GM12878 (cell line): ENCODE data around the gene SNCG. TPM values are rescaled to one million over a fixed set of nuclear protein-coding genes. Genes with fewer than 3 reads are reported as not detected.

Source experiments
- CUX1 ChIP-seq: IDR thresholded peaks from 2 replicates; pipeline ENCODE4 v1.6.1; 2012; ENCODE audit warnings: improper control_type of control experiment, low read depth, low read length; ENCODE audit not compliant: insufficient replicate concordance
- DPF2 ChIP-seq: fragments of 450-650 bp; IDR thresholded peaks from 2 replicates; pipeline ENCODE4 v1.6.1; 2017; ENCODE audit warnings: mild to moderate bottlenecking
- ESRRA ChIP-seq: IDR thresholded peaks from 2 replicates; pipeline ENCODE4 v1.6.1; 2012; ENCODE audit warnings: mild to moderate bottlenecking, low read length, improper control_type of control experiment
- HDAC2 ChIP-seq: fragments of 200-600 bp; sonication (generic); IDR thresholded peaks from 2 replicates; pipeline ENCODE4 v1.6.1; 2017
- IRF5 ChIP-seq: fragments of 450-650 bp; IDR thresholded peaks from 2 replicates; pipeline ENCODE4 v1.6.1; 2017; ENCODE audit warnings: borderline replicate concordance
- LARP7 ChIP-seq: fragments of 450-650 bp; IDR thresholded peaks from 2 replicates; pipeline ENCODE4 v1.6.1; 2017; ENCODE audit warnings: mild to moderate bottlenecking
- MEF2A ChIP-seq: IDR thresholded peaks from 2 replicates; pipeline ENCODE4 v1.6.1; 2011; ENCODE audit warnings: low read depth, mild to moderate bottlenecking, low read length, moderate library complexity; ENCODE audit not compliant: insufficient read depth
- MEF2B ChIP-seq: fragments of 450-650 bp; IDR thresholded peaks from 2 replicates; pipeline ENCODE4 v1.6.1; 2018; ENCODE audit warnings: mild to moderate bottlenecking, moderate library complexity; ENCODE audit not compliant: partially characterized antibody, poor library complexity, severe bottlenecking
- NFIC ChIP-seq: IDR thresholded peaks from 2 replicates; pipeline ENCODE4 v1.6.1; 2012; ENCODE audit warnings: low read depth, mild to moderate bottlenecking, inconsistent platforms, low read length, moderate library complexity
- SMARCA5 ChIP-seq: fragments of 450-650 bp; IDR thresholded peaks from 2 replicates; pipeline ENCODE4 v1.6.1; 2017; ENCODE audit warnings: mild to moderate bottlenecking
- polyA plus RNA-seq, 11 experiments: library from polyadenylated mRNA; depleted of rRNA in 4 of 11; unstranded in 6 of 11; stranded (reverse) in 5 of 11; fragments of >200 nt; fragmentation: Nextera tagmentation in 4 of 11; fragmentation: Illumina TruSeq in 1 of 11; extraction: Ambion mirVana in 4 of 11; extraction: Trizol in 1 of 11; gene quantifications; 1 replicate in 1 of 11; 2 replicates in 10 of 11; pipeline versions ENCODE4 v1.2.1 to v1.2.3, GENCODE V29; 2011 to 2016; ENCODE audit warnings: inconsistent platforms in 2 of 11, missing spikeins in 2 of 11, low read depth in 1 of 11
- total RNA-seq, 4 experiments: library from RNA; depleted of rRNA in 3 of 4; stranded (reverse); fragments of >200 nt in 3 of 4; fragmentation: Illumina TruSeq in 1 of 4; extraction: Trizol in 1 of 4; gene quantifications; 2 replicates each; pipeline versions ENCODE4 v1.2.1 to v1.2.3, GENCODE V29; 2013 to 2021
- TF ChIP-seq, protein P1 (sequence below): IDR thresholded peaks from 2 replicates; pipeline ENCODE4 v1.6.1; 2012; ENCODE audit warnings: low read depth, low read length, improper control_type of control experiment
- TF ChIP-seq, protein P2 (sequence below): fragments of 450-650 bp; conservative IDR thresholded peaks from 2 replicates; pipeline ENCODE4 v1.6.1; 2017; ENCODE audit warnings: mild to moderate bottlenecking, moderate library complexity
- TF ChIP-seq, protein P3 (sequence below): IDR thresholded peaks from 2 replicates; pipeline ENCODE4 v1.6.1; 2011; ENCODE audit warnings: low read depth, low read length, improper control_type of control experiment, borderline replicate concordance
- TF ChIP-seq, protein P4 (sequence below): fragments of 450-650 bp; IDR thresholded peaks from 2 replicates; pipeline ENCODE4 v1.6.1; 2016; ENCODE audit warnings: mild to moderate bottlenecking, moderate library complexity, borderline replicate concordance

Gene SNCG
- total and polyA plus RNA-seq, 10 of the 15 experiments (the other 5 are each of a cell fraction or from before 2014, with no cell fraction given): 0.22 to 1.3 (median 0.42) TPM; not detected in 6

- TF ChIP-seq CUX1: no peak
- TF ChIP-seq ESRRA: no peak
- TF ChIP-seq MEF2B: no peak
- TF ChIP-seq, protein P1, sequence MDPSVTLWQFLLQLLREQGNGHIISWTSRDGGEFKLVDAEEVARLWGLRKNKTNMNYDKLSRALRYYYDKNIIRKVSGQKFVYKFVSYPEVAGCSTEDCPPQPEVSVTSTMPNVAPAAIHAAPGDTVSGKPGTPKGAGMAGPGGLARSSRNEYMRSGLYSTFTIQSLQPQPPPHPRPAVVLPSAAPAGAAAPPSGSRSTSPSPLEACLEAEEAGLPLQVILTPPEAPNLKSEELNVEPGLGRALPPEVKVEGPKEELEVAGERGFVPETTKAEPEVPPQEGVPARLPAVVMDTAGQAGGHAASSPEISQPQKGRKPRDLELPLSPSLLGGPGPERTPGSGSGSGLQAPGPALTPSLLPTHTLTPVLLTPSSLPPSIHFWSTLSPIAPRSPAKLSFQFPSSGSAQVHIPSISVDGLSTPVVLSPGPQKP: no peak
- TF ChIP-seq DPF2: no peak
- TF ChIP-seq IRF5: no peak
- TF ChIP-seq MEF2A: 0 out of 2 replicates have a peak, but pooled peaks have one; percentile 11
- no peak for TF ChIP-seq HDAC2
- 0 out of 2 replicates have a peak, but pooled peaks have one; percentile 10 for TF ChIP-seq NFIC
- TF ChIP-seq, protein P2, sequence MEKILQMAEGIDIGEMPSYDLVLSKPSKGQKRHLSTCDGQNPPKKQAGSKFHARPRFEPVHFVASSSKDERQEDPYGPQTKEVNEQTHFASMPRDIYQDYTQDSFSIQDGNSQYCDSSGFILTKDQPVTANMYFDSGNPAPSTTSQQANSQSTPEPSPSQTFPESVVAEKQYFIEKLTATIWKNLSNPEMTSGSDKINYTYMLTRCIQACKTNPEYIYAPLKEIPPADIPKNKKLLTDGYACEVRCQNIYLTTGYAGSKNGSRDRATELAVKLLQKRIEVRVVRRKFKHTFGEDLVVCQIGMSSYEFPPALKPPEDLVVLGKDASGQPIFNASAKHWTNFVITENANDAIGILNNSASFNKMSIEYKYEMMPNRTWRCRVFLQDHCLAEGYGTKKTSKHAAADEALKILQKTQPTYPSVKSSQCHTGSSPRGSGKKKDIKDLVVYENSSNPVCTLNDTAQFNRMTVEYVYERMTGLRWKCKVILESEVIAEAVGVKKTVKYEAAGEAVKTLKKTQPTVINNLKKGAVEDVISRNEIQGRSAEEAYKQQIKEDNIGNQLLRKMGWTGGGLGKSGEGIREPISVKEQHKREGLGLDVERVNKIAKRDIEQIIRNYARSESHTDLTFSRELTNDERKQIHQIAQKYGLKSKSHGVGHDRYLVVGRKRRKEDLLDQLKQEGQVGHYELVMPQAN: no peak
- TF ChIP-seq, protein P3, sequence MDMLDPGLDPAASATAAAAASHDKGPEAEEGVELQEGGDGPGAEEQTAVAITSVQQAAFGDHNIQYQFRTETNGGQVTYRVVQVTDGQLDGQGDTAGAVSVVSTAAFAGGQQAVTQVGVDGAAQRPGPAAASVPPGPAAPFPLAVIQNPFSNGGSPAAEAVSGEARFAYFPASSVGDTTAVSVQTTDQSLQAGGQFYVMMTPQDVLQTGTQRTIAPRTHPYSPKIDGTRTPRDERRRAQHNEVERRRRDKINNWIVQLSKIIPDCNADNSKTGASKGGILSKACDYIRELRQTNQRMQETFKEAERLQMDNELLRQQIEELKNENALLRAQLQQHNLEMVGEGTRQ: no peak
- TF ChIP-seq SMARCA5: 0 out of 2 replicates have a peak, but pooled peaks have one; percentile 12
- TF ChIP-seq LARP7: no peak
- TF ChIP-seq, protein P4, sequence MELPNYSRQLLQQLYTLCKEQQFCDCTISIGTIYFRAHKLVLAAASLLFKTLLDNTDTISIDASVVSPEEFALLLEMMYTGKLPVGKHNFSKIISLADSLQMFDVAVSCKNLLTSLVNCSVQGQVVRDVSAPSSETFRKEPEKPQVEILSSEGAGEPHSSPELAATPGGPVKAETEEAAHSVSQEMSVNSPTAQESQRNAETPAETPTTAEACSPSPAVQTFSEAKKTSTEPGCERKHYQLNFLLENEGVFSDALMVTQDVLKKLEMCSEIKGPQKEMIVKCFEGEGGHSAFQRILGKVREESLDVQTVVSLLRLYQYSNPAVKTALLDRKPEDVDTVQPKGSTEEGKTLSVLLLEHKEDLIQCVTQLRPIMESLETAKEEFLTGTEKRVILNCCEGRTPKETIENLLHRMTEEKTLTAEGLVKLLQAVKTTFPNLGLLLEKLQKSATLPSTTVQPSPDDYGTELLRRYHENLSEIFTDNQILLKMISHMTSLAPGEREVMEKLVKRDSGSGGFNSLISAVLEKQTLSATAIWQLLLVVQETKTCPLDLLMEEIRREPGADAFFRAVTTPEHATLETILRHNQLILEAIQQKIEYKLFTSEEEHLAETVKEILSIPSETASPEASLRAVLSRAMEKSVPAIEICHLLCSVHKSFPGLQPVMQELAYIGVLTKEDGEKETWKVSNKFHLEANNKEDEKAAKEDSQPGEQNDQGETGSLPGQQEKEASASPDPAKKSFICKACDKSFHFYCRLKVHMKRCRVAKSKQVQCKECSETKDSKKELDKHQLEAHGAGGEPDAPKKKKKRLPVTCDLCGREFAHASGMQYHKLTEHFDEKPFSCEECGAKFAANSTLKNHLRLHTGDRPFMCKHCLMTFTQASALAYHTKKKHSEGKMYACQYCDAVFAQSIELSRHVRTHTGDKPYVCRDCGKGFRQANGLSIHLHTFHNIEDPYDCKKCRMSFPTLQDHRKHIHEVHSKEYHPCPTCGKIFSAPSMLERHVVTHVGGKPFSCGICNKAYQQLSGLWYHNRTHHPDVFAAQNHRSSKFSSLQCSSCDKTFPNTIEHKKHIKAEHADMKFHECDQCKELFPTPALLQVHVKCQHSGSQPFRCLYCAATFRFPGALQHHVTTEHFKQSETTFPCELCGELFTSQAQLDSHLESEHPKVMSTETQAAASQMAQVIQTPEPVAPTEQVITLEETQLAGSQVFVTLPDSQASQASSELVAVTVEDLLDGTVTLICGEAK: no peak
Measured at GRCh38 chr10:86965986-86966654, 7.7 kb downstream of the SNCG start (continued).
